OCI-LY7 (cell line): ENCODE measurements around the gene ATP2B3. TPM values are rescaled to one million over a fixed set of nuclear protein-coding genes. Genes with fewer than 3 reads are reported as not detected.

Experiments used
- BruUV-seq: library from RNA; stranded (reverse); fragments of 400-500 nt; replicated peaks from 2 replicates; lab custom pipeline; 2021; lab: Mats Ljungman, UMichigan
- CTCF ChIA-PET: fragments of 300-600 bp; sonication (Branson Sonifier 250); formaldehyde crosslinking; loops from one replicate; lab custom pipeline; 2022; ENCODE audit warnings: antibody characterized with exemption; ENCODE audit not compliant: unreplicated experiment; lab: Charles Lee
- POLR2A ChIA-PET: fragments of 300-600 bp; sonication (Branson Sonifier 250); formaldehyde crosslinking; loops from one replicate; lab custom pipeline; 2022; ENCODE audit warnings: antibody characterized with exemption; lab: Charles Lee
- DNase-seq: peaks from one replicate; pipeline ENCODE4 v3.0.0-alpha.2; 2015; ENCODE audit warnings: low spot score
- H2AFZ ChIP-seq: fragments of 200-600 bp; sonication (generic), shearing (Covaris generic); 2 replicates; pipeline ENCODE4 v1.6.1; 2014; ENCODE audit warnings: mild to moderate bottlenecking, antibody characterized with exemption, low read length, moderate library complexity
- H3K27ac ChIP-seq: fragments of 200-600 bp; sonication (generic); 2 replicates; pipeline ENCODE4 v1.5.1; 2014; ENCODE audit warnings: mixed run types, low read depth, mild to moderate bottlenecking, moderate library complexity, low read length, inconsistent platforms; ENCODE audit not compliant: poor library complexity, severe bottlenecking
- H3K36me3 ChIP-seq: fragments of 200-600 bp; sonication (generic); 2 replicates; pipeline ENCODE4 v1.6.1; 2014; ENCODE audit warnings: mild to moderate bottlenecking, antibody characterized with exemption, low read length, moderate library complexity, mixed read lengths; ENCODE audit not compliant: insufficient read depth
- H3K4me1 ChIP-seq: fragments of 200-600 bp; sonication (generic); 2 replicates; pipeline ENCODE4 v1.5.1; 2014; ENCODE audit warnings: mild to moderate bottlenecking, low read length; ENCODE audit not compliant: insufficient read depth, poor library complexity, severe bottlenecking
- H3K4me2 ChIP-seq: fragments of 200-600 bp; sonication (generic); 2 replicates; pipeline ENCODE4 v1.6.1; 2014; ENCODE audit warnings: mild to moderate bottlenecking, low read length
- H3K4me3 ChIP-seq: fragments of 200-600 bp; sonication (generic); 2 replicates; pipeline ENCODE4 v1.5.1; 2014; ENCODE audit warnings: mild to moderate bottlenecking, low read depth, low read length; ENCODE audit not compliant: poor library complexity, severe bottlenecking
- H3K79me2 ChIP-seq: fragments of 200-600 bp; sonication (generic); 2 replicates; pipeline ENCODE4 v1.6.1; 2016; ENCODE audit warnings: low read depth, mild to moderate bottlenecking, low read length, moderate library complexity, mixed read lengths; ENCODE audit not compliant: insufficient read depth
- H3K9me2 ChIP-seq: fragments of 200-600 bp; sonication (generic); 2 replicates; pipeline ENCODE4 v1.6.1; 2016; ENCODE audit warnings: mild to moderate bottlenecking, low read length, mixed read lengths; ENCODE audit not compliant: insufficient read depth
- H3K9me3 ChIP-seq: fragments of 200-600 bp; sonication (generic); 2 replicates; pipeline ENCODE4 v1.6.1; 2014; ENCODE audit warnings: mild to moderate bottlenecking, mixed run types, low read length, mixed read lengths
- H4K20me1 ChIP-seq: fragments of 200-600 bp; sonication (generic); 2 replicates; pipeline ENCODE4 v1.6.1; 2014; ENCODE audit warnings: mild to moderate bottlenecking, antibody characterized with exemption, low read length, moderate library complexity, mixed read lengths; ENCODE audit not compliant: insufficient read depth
- EZH2phosphoT487 ChIP-seq: fragments of 200-600 bp; sonication (generic); IDR thresholded peaks from 2 replicates; pipeline ENCODE4 v1.6.1; 2018; ENCODE audit warnings: low read depth, borderline replicate concordance, mild to moderate bottlenecking, mixed run types, antibody characterized with exemption, low read length, moderate library complexity, mixed read lengths
- intact Hi-C: fragments of 100-400 bp; cut with micrococcal nuclease; formaldehyde crosslinking; loops from one replicate; pipeline ENCODE4 v1.10.0; 2022; ENCODE audit not compliant: unreplicated experiment
- total RNA-seq, 2 experiments: library from RNA; depleted of rRNA in 1 of 2; stranded (reverse); fragments of >200 nt in 1 of 2; shearing (Covaris generic) in 1 of 2; gene quantifications; 2 replicates each; pipeline ENCODE4 v1.2.3, GENCODE V29; 2014 to 2022
- TF ChIP-seq, protein P1 (sequence below): fragments of 200-600 bp; sonication (generic); conservative IDR thresholded peaks from 2 replicates; pipeline ENCODE4 v1.5.1; 2014; ENCODE audit warnings: mild to moderate bottlenecking, antibody characterized with exemption, low read length, moderate library complexity, mixed read lengths

Gene ATP2B3
- total RNA-seq, 2 experiments from 2014 or later = not detected

DNA sequence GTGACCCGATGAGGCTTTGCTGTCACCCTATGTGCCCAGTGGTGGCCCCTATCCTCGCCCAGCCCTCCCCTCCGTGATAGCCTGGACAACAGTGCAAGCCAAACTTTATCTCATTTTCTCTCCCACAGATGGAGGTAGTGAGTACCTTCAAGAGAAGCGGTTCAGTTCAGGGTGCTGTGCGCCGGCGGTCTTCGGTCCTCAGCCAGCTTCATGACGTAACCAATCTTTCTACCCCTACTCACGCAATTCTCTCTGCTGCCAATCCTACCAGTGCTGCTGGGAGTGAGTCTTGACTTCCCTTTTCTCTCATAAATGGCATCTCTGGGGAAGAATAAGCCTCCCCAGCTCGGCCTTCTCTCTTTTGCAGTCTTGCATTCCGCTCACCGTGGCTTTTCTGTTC, 52.0 kb downstream of the ATP2B3 start:
- Histone ChIP-seq H3K4me1 (no peaks in the 10 kb centered on the region), H3K4me3 (no peak overlapping the region), H4K20me1 (no peaks in the 10 kb centered on the region), H3K4me2 (no peak overlapping the region), H3K27ac (no peak overlapping the region), H3K9me2 (no peaks in the 10 kb centered on the region), H3K79me2 (no peaks in the 10 kb centered on the region), H3K36me3 (no peaks in the 10 kb centered on the region), H3K9me3 (no peaks in the 10 kb centered on the region), H2AFZ (no peak overlapping the region)
- CTCF ChIA-PET = no interaction called here
- intact Hi-C loops = no loop called here
- DNase-seq = no peak
- TF ChIP-seq, protein P1, sequence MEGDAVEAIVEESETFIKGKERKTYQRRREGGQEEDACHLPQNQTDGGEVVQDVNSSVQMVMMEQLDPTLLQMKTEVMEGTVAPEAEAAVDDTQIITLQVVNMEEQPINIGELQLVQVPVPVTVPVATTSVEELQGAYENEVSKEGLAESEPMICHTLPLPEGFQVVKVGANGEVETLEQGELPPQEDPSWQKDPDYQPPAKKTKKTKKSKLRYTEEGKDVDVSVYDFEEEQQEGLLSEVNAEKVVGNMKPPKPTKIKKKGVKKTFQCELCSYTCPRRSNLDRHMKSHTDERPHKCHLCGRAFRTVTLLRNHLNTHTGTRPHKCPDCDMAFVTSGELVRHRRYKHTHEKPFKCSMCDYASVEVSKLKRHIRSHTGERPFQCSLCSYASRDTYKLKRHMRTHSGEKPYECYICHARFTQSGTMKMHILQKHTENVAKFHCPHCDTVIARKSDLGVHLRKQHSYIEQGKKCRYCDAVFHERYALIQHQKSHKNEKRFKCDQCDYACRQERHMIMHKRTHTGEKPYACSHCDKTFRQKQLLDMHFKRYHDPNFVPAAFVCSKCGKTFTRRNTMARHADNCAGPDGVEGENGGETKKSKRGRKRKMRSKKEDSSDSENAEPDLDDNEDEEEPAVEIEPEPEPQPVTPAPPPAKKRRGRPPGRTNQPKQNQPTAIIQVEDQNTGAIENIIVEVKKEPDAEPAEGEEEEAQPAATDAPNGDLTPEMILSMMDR = no peak
- no peak for TF ChIP-seq EZH2phosphoT487
- POLR2A ChIA-PET = no interaction called here
- BruUV-seq = no TSS peak

DNA sequence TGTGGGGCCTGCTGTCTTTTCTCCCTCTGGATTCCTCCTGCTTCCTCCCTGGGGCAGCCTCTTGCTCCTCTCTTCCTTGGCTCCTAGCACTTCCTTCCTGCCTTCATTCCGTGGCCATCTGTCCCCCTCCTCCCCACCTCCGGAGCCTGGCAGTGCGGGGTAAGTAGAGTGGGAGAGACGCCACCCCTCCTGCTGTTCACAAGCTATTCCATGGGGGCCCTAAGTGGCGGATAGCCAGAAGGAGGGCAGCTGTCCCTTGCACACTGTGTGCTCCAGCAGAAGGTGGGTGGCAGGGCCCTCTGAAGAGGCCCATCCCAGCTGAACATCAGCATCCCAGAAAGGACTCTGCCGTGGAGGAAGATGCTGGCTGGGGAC, 54.1 kb downstream of the ATP2B3 start:
- Histone ChIP-seq H3K79me2 (no peaks in the 10 kb centered on the region), H3K36me3 (no peaks in the 10 kb centered on the region), H3K9me3 (no peaks in the 10 kb centered on the region), H4K20me1 (no peaks in the 10 kb centered on the region), H2AFZ (no peak overlapping the region), H3K27ac (no peak overlapping the region), H3K9me2 (no peaks in the 10 kb centered on the region), H3K4me1 (no peaks in the 10 kb centered on the region), H3K4me2 (no peak overlapping the region), H3K4me3 (no peak overlapping the region)
- intact Hi-C loops = no loop called here
- CTCF ChIA-PET = no interaction called here
- no TSS peak for BruUV-seq
- no peak for DNase-seq
- POLR2A ChIA-PET = interaction anchor here (0.9 kb wide), 1 partner anchor 15 kb away, joined by 4 read pairs; no protein-coding TSS in a partner anchor
- no peak for TF ChIP-seq EZH2phosphoT487
- TF ChIP-seq, protein P1 = no peak

DNA sequence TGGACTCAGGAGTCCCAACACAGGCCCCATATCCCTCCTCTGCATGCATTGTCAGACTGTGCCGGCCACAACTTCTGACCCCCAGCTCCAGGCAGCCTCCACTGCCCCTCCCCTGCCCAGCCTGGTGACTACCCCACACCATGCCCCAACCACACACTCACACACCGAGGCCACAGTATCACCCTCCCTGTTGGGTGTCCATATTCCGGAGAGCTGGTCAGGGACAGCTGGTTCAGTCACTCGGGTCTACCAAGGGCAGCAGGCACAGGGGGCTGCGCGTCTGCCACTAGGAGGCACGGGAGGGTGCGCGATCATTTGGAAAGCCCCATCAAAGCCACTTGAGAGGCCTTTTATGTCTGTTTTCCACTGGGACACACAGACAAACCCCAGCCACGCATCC, 55.2 kb downstream of the ATP2B3 start:
- H3K79me2 ChIP-seq = no peaks in the 10 kb centered on the region
- no peaks in the 10 kb centered on the region for H3K36me3 ChIP-seq
- H3K27ac ChIP-seq = no peak overlapping the region
- no peaks in the 10 kb centered on the region for H4K20me1 ChIP-seq
- intact Hi-C loops = no loop called here
- H3K4me3 ChIP-seq = no peak overlapping the region
- no peak overlapping the region for H2AFZ ChIP-seq
- no peaks in the 10 kb centered on the region for H3K9me3 ChIP-seq
- no peaks in the 10 kb centered on the region for H3K9me2 ChIP-seq
- ChIA-PET POLR2A (no interaction called here), CTCF (no interaction called here)
- DNase-seq = no peak
- H3K4me1 ChIP-seq = no peaks in the 10 kb centered on the region
- no peak overlapping the region for H3K4me2 ChIP-seq
- BruUV-seq = no TSS peak
- no peak for TF ChIP-seq EZH2phosphoT487
- TF ChIP-seq, protein P1 = no peak
